Skeletal muscle cell (primary cell): ENCODE results near the gene CYTH1.

Experiments used
- DNase-seq: peaks from one replicate; pipeline ENCODE4 v3.0.0-alpha.2; 2010; ENCODE audit warnings: low read depth
- H3K4me3 ChIP-seq: 2 replicates; pipeline ENCODE4 v1.5.1; 2011; ENCODE audit warnings: low read depth, mild to moderate bottlenecking, control low read depth, low read length, moderate library complexity

The CYTH1 gene

GRCh38 chr17:78706271-78706915 is 75.7 kb downstream of the CYTH1 start:
- no peak overlapping the region for H3K4me3 ChIP-seq
- DNase-seq, result no peak

DNA sequence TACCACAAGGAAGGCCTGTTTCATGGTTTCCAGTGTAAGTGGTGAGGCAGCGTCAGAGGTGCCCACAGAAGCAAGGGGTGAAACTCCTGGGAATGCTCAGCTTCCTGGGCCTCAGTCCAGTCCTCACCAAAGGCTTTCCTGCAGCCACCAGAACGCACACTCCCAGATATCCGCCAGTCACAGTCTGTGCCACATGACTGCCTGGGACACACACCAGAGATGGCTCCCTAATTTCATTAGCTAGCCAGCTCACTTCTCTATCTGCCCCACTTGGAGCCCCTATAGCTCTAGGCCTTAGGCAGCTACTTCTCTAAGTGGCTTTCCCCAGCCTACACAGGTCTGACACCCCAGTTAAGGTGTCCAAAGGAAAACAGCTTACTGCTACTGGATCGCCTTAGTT is 77.0 kb downstream of the CYTH1 start:
- no peak for DNase-seq
- no peak overlapping the region for H3K4me3 ChIP-seq

- no peak for DNase-seq
Measured at GRCh38 chr17:78704594-78704993, 77.5 kb downstream of the CYTH1 start.

DNA sequence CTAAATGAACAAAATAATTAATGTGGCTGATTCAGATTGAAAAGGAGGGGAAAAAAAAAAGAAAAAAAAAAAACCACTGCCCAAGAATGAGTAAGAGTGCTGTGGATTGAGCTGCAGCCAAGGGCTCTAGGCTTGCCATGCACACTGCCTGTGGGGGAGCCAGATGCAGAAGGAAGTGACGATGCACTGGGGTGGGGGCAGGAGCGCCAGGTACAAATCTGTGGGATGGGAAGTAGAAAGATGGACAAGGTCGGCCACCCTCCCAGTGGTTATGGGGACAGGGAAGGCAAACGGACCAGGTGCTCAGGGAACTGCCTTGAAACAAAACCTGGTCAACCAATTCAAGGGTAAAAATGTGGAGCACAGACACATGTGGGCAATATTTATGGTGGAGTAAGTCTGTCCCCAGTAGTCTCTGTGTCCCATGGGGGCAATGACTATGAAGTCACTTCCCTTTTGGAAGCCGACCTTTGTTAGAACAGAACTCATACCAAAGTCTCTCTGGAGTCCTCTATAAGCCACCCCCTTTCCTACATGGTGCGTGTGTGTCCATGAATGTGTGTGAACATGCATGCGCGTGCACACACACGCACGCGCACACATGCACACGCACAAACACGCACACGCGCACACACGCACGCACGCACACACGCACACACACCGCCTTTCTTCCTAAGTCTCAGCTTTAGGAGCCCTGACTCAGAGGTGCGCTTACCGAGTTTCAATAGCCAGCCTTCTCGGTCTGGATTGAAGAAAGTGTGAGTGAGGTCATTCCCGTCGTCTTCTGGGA is 84.3 kb downstream of the CYTH1 start:
- DNase-seq, result no peak

More at GRCh38 chr17:78704594-78704993, 77.5 kb downstream of the CYTH1 start:
- no peak overlapping the region for H3K4me3 ChIP-seq

DNA sequence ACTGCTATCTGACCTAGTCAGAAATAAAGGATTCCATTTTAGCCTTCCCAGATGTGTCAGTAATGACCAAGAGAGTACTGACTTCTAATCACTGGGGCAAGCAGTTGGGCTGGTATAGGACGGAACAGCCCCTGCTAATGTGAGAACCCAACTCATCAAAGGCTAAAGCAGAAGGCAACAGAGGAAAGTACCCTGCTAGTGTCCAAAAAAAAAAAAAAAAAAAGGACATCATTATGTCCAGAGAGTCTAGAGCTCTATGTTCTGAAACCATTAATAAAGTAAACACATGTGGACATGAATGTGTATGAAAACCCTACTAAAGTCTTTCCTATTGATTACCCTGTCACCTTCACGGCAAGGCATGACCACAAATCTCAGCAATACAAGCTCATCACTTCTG is 85.0 kb downstream of the CYTH1 start:
- DNase-seq, result no peak
- H3K4me3 ChIP-seq, result no peak overlapping the region

More for the DNA sequence above, 84.3 kb downstream of the CYTH1 start:
- no peak overlapping the region for H3K4me3 ChIP-seq

DNA sequence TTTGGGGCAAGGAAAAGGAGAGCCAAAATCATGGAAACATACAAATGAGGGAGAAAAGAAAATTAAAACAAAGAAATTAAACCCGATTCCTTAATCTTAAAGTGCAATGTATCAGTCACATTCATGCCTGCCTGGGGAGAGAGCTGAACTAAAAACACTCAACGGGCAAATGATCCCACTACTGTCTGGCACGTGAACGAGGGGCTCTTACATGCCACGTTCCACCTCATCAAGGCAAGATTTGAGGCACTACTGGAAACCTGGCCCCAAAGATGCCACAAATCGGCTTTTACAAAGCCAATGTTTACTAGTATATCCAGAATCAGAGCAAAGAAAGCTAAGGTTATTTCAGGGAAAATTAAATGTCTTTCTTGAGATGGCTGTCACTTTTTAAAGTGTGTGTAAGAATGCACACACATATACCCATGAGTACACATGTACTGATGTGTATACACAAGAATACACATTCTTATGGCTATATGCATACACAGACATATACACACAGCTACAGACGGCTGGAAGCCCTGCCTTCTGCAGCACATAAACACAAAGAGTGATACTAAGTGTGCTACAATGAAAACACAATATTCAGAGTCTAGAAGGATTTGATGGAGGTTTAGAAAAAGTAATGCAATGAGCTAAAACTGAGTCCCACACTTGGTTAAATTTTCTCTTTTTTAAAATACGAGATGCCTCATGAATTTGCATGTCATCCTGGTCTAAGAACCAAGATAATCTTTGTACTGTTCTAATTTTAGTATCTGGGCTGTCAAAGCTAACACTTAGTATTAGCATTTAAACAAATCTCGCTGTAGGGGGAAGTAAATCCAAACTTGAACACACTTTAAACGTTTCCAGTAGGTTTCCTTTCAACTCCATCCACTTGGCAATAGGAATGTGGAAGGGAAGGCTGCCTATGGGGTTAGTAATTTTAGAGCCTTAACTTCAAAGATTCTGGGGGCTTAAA is 85.8 kb downstream of the CYTH1 start:
- H3K4me3 ChIP-seq, result no peak overlapping the region
- no peak for DNase-seq

DNA sequence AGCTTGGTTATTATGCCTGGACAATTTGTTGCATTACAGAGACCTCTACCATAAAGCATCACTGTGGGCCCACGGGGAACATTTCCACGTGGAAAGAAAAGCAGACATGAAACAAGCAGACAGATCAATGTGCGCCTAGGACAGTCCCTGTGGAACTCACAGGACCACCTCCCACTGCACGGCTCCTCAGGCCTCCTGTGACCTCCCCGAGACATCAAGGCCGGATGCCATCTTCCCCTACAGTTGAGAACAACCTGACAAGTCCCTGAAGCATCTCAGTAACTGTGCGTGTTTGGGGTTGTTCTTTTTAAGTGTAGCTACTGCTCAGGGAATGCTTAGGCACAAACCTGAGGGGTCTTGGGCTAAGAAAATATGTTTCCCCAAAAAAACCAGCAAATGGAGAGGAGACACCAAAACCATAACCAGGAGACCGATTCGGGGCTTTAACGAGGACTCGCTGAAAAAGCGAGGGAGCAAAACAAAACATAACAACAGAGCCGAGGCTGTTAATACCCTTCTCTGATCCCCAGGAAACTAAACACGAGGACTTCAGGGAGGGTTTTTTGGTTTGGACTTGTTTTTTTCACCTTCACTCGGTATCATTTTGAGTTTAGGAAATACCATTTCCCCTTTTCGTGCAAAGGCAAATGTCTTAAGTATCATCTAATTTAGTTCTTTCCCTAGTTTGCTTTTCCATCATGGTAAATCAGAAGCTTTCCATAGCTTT is 87.1 kb downstream of the CYTH1 start:
- H3K4me3 ChIP-seq, result no peak overlapping the region
- DNase-seq, result no peak

- DNase-seq, result no peak
- H3K4me3 ChIP-seq, result no peak overlapping the region
Measured at GRCh38 chr17:78693346-78694083, 88.6 kb downstream of the CYTH1 start.

DNA sequence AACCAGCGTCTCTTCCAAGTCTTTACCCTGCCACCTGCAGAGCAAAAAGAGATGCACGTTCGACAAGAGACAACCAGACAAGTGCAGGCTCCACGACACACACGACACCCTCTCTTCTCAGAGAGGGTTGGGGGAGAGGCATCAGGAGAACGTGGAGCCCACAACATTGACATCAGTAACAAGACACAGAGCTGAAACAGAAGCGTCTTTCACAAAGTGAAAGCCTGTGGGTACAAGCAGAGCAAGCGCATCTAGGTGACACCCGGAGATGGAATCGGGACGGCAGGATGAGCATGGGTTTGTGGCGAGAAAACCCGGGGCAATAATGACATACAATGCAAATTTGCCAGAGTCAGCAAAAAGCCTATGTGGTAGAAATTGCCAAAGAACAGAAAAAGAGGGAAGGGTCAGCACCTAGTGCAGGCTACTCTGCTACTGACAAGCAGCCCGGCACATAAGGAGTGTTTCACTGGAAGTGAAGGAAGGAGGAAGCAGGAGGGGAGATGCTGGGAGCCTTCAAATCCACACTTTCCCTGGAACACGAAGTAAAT is 89.5 kb downstream of the CYTH1 start:
- H3K4me3 ChIP-seq, result no peak overlapping the region
- DNase-seq, result no peak

- no peak overlapping the region for H3K4me3 ChIP-seq
- no peak for DNase-seq
Measured at GRCh38 chr17:78689029-78689428, 93.0 kb downstream of the CYTH1 start.

GRCh38 chr17:78687944-78688343 is 94.1 kb downstream of the CYTH1 start:
- H3K4me3 ChIP-seq, result no peak overlapping the region
- no peak for DNase-seq

- no peak for DNase-seq
- no peak overlapping the region for H3K4me3 ChIP-seq
Measured at GRCh38 chr17:78687125-78687524, 94.9 kb downstream of the CYTH1 start.

GRCh38 chr17:78684026-78684425 is 98.0 kb downstream of the CYTH1 start:
- DNase-seq, result no peak
- H3K4me3 ChIP-seq, result no peak overlapping the region

GRCh38 chr17:78683408-78683961 is 98.6 kb downstream of the CYTH1 start:
- no peak for DNase-seq
- no peak overlapping the region for H3K4me3 ChIP-seq

DNA sequence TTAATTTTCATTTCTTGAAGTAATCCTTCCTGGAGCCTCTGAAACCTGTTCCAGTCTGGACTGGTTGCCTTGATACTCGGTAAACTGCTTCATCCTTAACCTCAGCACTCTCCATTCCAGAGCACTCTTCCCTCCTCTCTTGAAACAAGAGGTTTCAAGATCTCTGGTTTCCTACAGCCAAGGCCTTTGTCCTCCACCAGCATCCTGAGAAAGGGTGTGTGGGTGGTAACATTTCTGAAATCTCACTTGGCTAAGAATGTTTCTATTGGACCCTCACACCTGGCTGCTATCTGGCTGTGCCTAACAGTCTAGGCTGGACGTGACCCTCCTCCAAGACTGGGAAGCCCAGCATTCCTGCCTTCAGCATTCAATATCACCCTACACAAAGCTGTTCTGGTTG is 99.7 kb downstream of the CYTH1 start:
- no peak overlapping the region for H3K4me3 ChIP-seq
- DNase-seq, result no peak

GRCh38 chr17:78680436-78680835 is 101.6 kb downstream of the CYTH1 start:
- DNase-seq, result no peak
- H3K4me3 ChIP-seq, result peak overlapping the region; percentile 23

- no peak for DNase-seq
Measured at GRCh38 chr17:78679495-78680395, 102.3 kb downstream of the CYTH1 start.

More at GRCh38 chr17:78679495-78680395, 102.3 kb downstream of the CYTH1 start:
- peak overlapping the region; percentile 3 for H3K4me3 ChIP-seq
